Effector memory CD8-positive, alpha-beta T cell (primary cell): ENCODE measurements around the gene SPDEF.

Experiments
- ATAC-seq: fragments of 150-1000 bp; cut with Tn5 transposase; replicated peaks from 2 replicates; pipeline ENCODE4 v1.10.0; 2021; ENCODE audit warnings: mild to moderate bottlenecking, moderate library complexity
- DNase-seq, 3 experiments: peaks; one replicate each; pipeline ENCODE4 v3.0.0; 2021
- H3K27ac Mint-ChIP-seq, 2 donors: one replicate each; pipeline ENCODE4 v1.8.0; 2022; ENCODE audit warnings: mild to moderate bottlenecking in 2 of 2, mixed read lengths in 2 of 2, moderate library complexity in 2 of 2
- H3K27me3 Mint-ChIP-seq, 2 donors: one replicate each; pipeline ENCODE4 v1.8.0; 2022; ENCODE audit warnings: mixed read lengths in 2 of 2
- H3K36me3 Mint-ChIP-seq: one replicate; pipeline ENCODE4 v1.8.0; 2022; ENCODE audit warnings: mild to moderate bottlenecking, moderate library complexity, mixed read lengths; ENCODE audit not compliant: insufficient read depth
- H3K4me1 Mint-ChIP-seq, 2 donors: one replicate each; pipeline ENCODE4 v1.8.0; 2022; ENCODE audit warnings: low read depth in 2 of 2, mixed read lengths in 2 of 2
- H3K4me3 Mint-ChIP-seq, 2 donors: one replicate each; pipeline ENCODE4 v1.8.0; 2022; ENCODE audit warnings: mild to moderate bottlenecking in 2 of 2, mixed read lengths in 2 of 2, moderate library complexity in 2 of 2
- H3K9me3 Mint-ChIP-seq, 2 donors: one replicate each; pipeline ENCODE4 v1.8.0; 2022; ENCODE audit warnings: mixed read lengths in 2 of 2
- total RNA-seq, 9 experiments: gene quantifications; one replicate each; lab custom pipeline; 2026; lab: John Stamatoyannopoulos, UW

The SPDEF gene
- 0 to 0.50 (median 0.03) reads per million in 9 experiments for total RNA-seq

DNA sequence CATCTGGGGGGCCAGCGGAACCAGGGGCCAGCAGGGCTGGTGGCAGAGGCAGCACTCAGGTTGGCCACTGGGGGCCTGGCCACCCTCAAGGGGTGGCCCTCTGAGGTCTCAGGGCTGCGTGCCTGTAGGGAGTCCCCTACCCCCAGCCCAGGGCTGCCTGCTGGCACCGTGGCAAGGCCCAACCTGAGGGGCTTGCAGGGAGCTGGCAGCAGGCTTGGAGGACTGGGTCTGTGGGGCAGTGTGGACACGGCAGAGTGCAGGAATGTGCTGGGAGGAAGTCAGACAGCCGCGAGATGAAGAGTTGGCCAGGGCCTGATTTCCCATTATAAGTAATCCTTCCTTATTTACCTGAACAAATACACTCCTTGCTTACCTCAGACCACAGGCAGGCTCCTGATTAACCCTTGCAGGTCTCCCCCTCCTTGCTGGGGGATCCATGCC is at the start of gene SPDEF:
SPDEF (minus strand) TSS at position 299 of the 441 bp plus-strand sequence. CDS start 11,874 bp downstream, outside the sequence.
- peaks cover 0 to 22% of the 10 kb centered on the region in 2 donors for H3K27me3 Mint-ChIP-seq
- peaks cover 4 to 6% of the 10 kb centered on the region in 2 donors for H3K4me1 Mint-ChIP-seq
- no peak for ATAC-seq
- no peaks in the 10 kb centered on the region for H3K9me3 Mint-ChIP-seq
- DNase-seq: no peak
- peak within 1 kb of the TSS in 1 of 2 donors; percentile 76 for H3K27ac Mint-ChIP-seq
- H3K4me3 Mint-ChIP-seq: no peak within 1 kb of the TSS
- H3K36me3 Mint-ChIP-seq: peaks cover 7% of the 10 kb centered on the region

DNA sequence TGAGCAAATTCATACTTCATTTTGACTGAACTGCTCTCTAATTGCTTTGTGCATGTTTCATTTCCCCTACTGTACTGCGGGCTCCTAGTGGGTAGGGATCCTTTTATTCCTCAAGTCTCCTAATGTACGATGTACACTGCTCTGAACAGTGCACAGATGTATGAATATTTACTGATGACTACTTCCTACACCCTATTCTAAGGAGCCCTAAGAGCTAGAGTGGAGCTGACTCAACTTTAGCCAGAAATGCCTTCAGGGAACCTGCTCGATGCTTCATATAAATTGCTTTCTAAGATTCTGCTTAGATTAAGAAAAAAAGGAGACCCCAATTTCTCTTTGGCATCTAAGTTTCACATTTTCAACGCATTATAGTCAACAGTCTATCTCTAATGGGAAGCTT is 47.6 kb upstream of the SPDEF start:
- peaks cover 27% of the 10 kb centered on the region for H3K36me3 Mint-ChIP-seq
- H3K27ac Mint-ChIP-seq: peak overlapping the region in 1 of 2 donors; percentile 58
- H3K9me3 Mint-ChIP-seq: no peaks in the 10 kb centered on the region
- DNase-seq (no peak), ATAC-seq (no peak)
- H3K4me1 Mint-ChIP-seq: peaks cover 17 to 30% of the 10 kb centered on the region in 2 donors
- no peak overlapping the region for H3K4me3 Mint-ChIP-seq
- H3K27me3 Mint-ChIP-seq: no peaks in the 10 kb centered on the region

DNA sequence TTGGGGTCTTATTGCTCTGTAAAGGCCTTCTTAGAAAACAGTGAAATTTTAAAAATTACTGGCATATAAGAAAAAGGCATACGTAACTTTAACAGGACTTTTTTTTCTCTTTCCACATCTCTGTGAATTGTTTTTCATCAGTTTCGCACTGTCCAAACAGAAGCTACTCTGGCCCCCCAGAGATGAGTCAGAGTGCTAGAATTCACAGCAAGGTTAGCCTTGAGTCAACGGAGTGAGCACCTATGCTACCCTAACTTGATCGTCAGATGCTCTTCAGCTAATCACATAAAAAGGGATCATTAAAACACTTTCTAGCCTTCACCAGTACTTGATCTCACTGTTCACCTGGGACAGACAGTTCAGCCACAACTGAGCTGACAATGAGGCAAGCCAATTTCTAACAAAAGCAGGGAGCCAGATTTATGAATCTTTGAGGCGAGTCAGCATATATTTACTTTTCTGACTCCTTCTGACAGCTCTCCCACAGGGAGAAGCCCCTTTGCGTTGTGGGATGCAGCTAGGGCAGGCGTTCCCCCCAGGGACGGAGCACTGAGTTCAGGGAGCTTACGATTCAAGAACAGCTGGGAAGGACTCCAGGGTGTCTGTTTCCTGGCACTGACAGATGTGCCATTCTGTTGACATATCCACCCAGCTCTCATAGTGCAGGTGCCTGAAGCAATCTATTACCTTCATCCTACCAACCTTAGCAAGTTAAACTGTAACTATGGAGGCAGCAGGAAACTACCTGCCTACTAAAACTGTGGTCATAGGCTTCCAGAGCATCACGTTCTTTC is 46.4 kb upstream of the SPDEF start:
- no peak overlapping the region for H3K27ac Mint-ChIP-seq
- ATAC-seq (no peak), DNase-seq (no peak)
- H3K27me3 Mint-ChIP-seq: no peaks in the 10 kb centered on the region
- no peak overlapping the region for H3K4me3 Mint-ChIP-seq
- peaks cover 27% of the 10 kb centered on the region for H3K36me3 Mint-ChIP-seq
- H3K9me3 Mint-ChIP-seq: no peaks in the 10 kb centered on the region
- H3K4me1 Mint-ChIP-seq: peaks cover 22 to 38% of the 10 kb centered on the region in 2 donors

DNA sequence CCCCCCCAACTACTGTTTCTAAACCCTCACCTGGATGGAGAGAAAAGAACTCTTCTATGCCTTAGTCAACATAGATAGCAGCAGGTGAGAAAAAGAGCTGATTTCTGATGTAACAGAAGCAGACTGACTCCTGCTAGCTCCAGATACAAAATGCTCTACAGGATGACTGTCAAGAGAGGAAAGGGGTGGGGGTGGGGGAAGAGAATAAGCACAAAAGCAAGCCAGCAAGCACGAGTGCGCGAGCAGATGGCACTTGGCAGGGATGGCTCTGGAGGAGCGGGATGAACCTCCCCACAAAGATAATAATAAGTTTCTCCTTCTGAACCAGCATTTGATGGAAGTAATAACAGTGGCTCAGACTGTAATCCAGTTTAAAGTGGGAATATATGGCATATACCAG is 45.6 kb upstream of the SPDEF start:
- Mint-ChIP-seq H3K27ac (no peak overlapping the region), H3K9me3 (no peaks in the 10 kb centered on the region), H3K27me3 (no peaks in the 10 kb centered on the region), H3K4me1 (peaks cover 26 to 44% of the 10 kb centered on the region in 2 donors), H3K36me3 (peaks cover 27% of the 10 kb centered on the region), H3K4me3 (no peak overlapping the region)
- no peak for ATAC-seq
- no peak for DNase-seq

DNA sequence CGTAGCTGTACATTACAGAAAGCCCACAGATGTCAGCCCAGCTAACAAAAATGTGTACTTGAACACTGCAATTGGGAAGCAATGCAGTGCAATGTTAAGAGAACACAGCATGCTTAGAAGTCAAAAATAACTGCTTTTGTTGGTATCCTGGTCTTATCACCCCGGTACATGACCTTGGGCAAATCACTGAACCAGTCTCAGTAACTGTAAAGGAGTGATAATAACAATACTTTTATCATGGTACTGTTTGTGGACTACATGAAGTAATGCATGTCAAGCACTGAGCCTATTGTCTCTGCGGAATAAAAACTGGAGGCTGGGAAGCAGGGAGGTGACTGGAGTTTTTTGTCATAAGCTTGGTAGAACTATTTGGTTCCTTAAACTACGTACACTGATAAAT is 44.7 kb upstream of the SPDEF start:
- Mint-ChIP-seq H3K36me3 (peaks cover 19% of the 10 kb centered on the region), H3K4me1 (peaks cover 29 to 44% of the 10 kb centered on the region in 2 donors), H3K4me3 (no peak overlapping the region), H3K9me3 (no peaks in the 10 kb centered on the region), H3K27ac (no peak overlapping the region), H3K27me3 (no peaks in the 10 kb centered on the region)
- DNase-seq (no peak), ATAC-seq (no peak)

DNA sequence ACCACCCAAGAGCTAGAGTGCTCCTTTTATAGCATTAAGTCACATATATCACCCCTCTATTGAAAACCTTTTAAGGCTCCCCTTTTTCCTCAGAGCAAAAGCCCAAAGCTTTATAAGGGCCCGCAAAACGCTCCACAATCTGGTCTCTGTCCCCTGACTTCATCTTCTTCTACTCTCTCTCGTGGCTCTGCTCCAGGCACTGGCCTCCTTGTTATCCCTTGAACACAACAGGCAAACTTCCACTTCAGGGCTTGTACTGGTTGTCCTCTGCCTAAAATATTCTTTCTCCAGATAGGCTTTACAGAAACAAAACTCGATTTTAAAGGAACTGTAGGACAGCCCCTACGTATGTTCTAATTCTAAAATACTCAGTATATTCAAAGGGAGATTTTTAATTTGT is 44.0 kb upstream of the SPDEF start:
- ATAC-seq (no peak), DNase-seq (no peak)
- Mint-ChIP-seq H3K9me3 (no peaks in the 10 kb centered on the region), H3K4me1 (peaks cover 29 to 46% of the 10 kb centered on the region in 2 donors), H3K4me3 (no peak overlapping the region), H3K36me3 (peaks cover 12% of the 10 kb centered on the region), H3K27ac (peak overlapping the region in 1 of 2 donors; percentile 0), H3K27me3 (no peaks in the 10 kb centered on the region)

DNA sequence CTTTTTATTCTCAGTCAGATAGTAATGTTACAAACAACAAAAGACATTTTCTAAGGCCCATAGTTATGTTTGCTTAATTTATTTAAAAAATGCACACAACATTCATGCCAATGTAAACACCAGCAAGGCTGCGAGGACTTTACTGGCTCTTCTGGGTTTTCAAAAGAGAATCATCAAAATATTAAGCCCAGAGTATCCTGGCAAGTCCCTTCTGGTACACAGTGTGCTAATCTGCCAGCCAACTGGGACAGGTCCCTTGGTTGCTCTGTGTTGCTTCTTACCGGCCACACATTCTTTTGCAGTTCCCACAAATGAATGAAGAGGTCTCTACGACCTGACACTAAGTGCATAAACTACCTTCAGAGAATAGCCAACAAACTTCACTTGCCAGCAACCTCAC is 42.6 kb upstream of the SPDEF start:
- Mint-ChIP-seq H3K4me3 (no peak overlapping the region), H3K9me3 (no peaks in the 10 kb centered on the region), H3K27ac (peak overlapping the region; percentile 35 to 78), H3K4me1 (peaks cover 27 to 49% of the 10 kb centered on the region in 2 donors), H3K27me3 (no peaks in the 10 kb centered on the region), H3K36me3 (no peaks in the 10 kb centered on the region)
- no peak for DNase-seq
- no peak for ATAC-seq

DNA sequence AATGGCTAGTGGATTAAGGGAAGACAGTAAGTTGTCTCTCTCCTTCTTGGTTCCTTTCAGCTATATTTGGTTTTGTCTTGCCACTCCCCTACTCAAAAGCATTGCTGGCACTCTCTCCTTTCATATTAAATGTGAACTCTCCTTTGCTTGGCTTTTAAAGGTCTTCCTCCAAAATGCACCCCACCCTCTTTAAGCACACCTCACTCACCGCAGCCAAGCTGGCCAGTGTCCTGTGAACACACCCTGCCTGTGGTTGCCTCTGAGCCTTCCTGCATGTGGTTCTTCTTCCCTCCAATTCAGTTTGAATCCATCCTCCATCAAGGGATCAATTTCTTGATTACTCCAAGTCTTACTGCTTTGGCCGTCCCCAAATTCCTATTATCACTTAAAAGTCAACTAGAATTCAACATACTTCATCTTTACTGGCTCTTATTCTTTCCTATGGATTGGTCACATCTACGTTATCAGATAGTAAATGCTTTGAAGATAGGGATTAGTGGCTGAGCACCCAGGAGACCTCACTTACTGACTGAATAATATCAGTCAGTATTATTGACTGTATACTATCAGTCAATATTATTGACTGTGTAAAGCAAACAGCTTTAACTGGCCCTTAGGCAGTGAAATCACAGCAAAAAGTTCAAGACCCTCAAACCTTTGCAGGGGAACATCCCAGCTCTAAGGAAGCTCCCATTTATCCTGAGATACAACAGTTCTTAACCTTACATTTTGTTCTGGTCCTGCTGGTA is 41.6 kb upstream of the SPDEF start:
- Mint-ChIP-seq H3K4me1 (peaks cover 29 to 49% of the 10 kb centered on the region in 2 donors), H3K27me3 (no peaks in the 10 kb centered on the region), H3K27ac (peak overlapping the region; percentile 35 to 78), H3K36me3 (no peaks in the 10 kb centered on the region), H3K4me3 (peak overlapping the region; percentile 20 to 50), H3K9me3 (no peaks in the 10 kb centered on the region)
- no peak for ATAC-seq
- DNase-seq: no peak

DNA sequence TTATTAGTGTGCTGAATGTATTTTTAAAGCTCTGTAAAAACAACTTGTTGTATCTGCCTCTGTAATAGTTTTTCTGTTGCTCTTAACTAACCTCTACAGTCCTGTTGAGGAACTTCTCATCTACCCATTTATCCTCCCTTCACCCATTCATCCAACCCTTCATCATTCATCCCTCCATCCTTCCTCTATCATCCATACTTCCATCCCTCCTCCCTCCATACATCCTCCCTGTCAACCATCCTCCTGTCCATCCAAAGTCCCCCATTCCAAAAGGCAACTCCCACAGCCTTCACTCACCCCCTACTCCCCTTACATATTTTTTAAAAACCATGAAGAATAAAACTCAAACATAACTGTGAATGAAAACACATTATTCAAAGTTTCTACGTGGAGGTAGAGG is 40.7 kb upstream of the SPDEF start:
- no peak for ATAC-seq
- H3K27ac Mint-ChIP-seq: peak overlapping the region; percentile 18 to 78
- no peak overlapping the region for H3K4me3 Mint-ChIP-seq
- H3K4me1 Mint-ChIP-seq: peaks cover 32 to 53% of the 10 kb centered on the region in 2 donors
- H3K36me3 Mint-ChIP-seq: no peaks in the 10 kb centered on the region
- DNase-seq: no peak
- H3K9me3 Mint-ChIP-seq: no peaks in the 10 kb centered on the region
- no peaks in the 10 kb centered on the region for H3K27me3 Mint-ChIP-seq

DNA sequence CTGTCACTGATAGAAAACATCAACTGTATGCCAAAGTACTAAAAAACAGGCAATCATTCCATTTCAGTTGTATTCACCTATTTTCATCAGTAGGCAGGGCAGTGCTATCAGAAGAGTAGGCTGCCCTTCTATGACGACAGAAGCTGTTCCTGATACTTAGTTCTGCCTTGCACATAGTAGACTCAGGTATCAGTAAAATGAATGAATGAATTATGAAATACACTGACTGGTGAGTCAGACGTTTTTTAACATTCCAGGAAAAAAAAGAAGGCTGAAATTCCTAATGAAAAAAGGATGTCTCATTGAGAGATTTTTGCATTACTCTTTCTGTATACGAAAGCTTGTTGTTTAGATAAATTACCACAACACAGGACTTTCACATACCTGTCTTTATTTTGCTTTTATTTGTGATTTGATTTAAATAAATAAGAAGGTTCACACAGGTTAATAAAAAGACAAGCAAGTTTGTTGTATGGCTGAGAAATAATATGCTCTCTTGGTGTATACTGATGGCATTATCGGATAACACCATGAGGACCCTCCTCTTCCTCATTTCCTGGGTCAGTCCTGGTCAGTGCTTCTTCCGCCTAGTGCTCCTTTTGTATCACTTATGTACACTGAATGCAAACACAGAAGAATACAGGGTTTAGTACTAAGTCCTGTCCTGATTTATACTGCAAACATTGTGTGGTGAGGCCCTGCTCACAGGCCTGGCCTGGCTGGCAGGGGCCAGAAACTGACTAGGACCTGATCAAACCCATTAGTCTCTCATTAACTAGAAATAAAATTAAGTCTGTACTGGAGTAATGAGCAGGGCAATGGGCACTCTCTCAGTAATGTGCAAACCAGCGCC is 39.4 kb upstream of the SPDEF start:
- no peak overlapping the region for H3K4me3 Mint-ChIP-seq
- peak overlapping the region; percentile 18 to 78 for H3K27ac Mint-ChIP-seq
- ATAC-seq (no peak), DNase-seq (no peak)
- H3K9me3 Mint-ChIP-seq: no peaks in the 10 kb centered on the region
- H3K27me3 Mint-ChIP-seq: no peaks in the 10 kb centered on the region
- H3K36me3 Mint-ChIP-seq: peaks cover 5% of the 10 kb centered on the region
- H3K4me1 Mint-ChIP-seq: peaks cover 34 to 57% of the 10 kb centered on the region in 2 donors

DNA sequence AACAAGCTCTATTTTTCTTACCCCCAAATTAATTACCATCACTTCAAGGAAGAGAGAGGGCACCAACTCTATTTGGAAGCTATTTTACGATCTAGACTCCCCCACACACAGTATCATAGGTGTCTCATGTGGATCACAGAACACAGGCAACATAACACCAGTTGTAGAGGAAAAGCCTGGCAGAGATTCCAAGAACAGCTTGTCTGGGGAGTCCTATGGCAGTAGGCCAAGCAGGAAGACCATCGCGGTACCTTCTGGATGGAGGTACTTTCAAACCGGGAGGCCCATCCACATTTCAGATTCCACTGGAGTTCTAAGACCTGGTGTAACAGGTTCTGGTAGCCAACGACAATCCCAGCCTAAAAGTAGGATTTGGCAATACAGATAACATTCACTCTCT is 37.6 kb upstream of the SPDEF start:
- Mint-ChIP-seq H3K27ac (peak overlapping the region in 1 of 2 donors; percentile 19), H3K4me1 (peaks cover 25 to 43% of the 10 kb centered on the region in 2 donors), H3K9me3 (no peaks in the 10 kb centered on the region), H3K36me3 (peaks cover 16% of the 10 kb centered on the region), H3K27me3 (no peaks in the 10 kb centered on the region), H3K4me3 (no peak overlapping the region)
- DNase-seq (no peak), ATAC-seq (no peak)

DNA sequence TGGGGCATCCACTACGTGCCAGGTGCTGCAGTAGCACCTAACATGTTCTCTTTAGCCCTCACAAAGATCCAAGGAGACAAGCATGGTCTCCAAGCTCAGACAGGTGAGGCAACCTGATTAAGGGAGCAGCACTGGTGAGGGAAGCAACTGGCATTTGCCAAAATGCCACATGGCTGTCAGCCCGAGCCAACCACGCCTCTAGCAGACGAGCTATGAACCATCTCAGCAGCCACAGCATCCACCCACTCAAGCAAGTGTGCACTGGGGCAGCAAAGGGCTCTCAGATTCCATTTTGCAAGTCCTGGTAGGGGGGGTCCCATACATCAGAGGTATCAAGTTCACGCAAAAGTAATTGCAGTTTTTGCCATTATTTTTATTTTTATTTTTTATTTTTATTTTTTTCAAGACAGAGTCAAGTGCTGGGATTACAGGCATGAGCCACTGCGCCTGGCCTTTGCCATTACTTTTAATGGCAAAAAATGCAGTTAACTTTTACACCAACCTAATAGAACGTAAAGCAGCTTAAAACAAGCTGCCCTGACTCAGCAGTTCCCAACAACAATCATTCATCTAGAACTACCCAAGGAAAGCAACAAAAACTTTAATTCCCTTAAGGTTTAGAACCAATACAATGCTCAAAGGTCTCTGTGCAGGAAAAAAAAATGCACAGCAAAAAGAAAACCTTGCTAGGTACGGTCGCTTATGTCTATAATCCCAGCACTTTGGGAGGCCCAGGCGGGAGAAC is 36.3 kb upstream of the SPDEF start:
- no peak overlapping the region for H3K27ac Mint-ChIP-seq
- no peak for ATAC-seq
- H3K4me3 Mint-ChIP-seq: no peak overlapping the region
- H3K27me3 Mint-ChIP-seq: no peaks in the 10 kb centered on the region
- no peaks in the 10 kb centered on the region for H3K9me3 Mint-ChIP-seq
- peaks cover 19 to 30% of the 10 kb centered on the region in 2 donors for H3K4me1 Mint-ChIP-seq
- peaks cover 24% of the 10 kb centered on the region for H3K36me3 Mint-ChIP-seq
- no peak for DNase-seq
